ENCODE measurements around the gene FYB1.

FYB1 gene

DNA sequence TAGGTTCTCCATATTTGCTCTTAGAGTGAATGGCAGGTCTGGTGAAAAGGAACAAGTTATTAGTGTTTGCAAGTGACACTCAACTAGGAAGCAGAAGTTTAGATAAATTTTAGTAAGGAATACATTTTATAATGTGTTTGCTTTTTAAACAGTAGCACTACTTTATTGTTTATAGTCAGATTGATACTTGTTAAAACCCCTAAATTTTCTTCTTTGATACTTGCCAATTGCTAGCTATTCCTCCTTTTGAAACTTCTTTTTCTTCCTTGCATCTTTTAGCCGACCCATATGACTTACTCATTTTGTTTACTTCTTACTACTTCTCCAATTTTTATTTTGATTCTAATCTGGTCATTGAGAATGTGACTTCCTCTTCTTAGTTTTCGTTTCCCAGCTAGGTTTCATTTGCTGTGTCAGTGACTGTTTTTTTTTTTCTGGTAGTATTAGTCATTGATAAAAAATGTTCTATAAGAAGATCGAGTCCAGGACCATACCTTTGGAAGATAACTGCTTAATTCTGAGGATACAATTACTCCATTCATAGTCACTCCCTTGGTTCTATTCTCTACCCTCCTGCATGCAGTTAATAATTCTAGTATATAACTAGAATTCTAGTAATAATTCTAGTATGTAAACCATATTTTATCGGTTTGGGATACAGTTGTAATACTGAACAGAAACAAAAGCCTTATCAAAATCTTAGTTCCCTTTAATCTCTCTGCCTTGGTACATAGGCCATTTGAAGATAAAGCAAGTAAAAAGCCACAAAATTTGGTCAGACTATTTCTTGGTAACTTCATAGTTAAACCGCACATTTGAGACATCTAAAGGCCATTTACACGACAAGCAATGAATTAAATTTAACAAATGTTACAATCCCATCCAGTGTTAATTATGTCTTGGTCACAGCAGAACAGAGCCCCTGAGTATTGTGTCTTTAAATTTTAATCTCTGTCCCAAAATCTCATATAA lies 142.3 kb downstream of the FYB1 start:
- no peak for DNase-seq

GRCh38 chr5:39076101-39076756 lies 143.1 kb downstream of the FYB1 start:
- no peak for DNase-seq

- peak; percentile 88 for DNase-seq
These were observed 145.1 kb downstream of the FYB1 start, which contains the start of gene RICTOR for GRCh38 chr5:39074017-39074814. TSS of gene RICTOR (minus strand) at chr5:39074399. CDS start at chr5:39074377, 22 bp downstream.

DNA sequence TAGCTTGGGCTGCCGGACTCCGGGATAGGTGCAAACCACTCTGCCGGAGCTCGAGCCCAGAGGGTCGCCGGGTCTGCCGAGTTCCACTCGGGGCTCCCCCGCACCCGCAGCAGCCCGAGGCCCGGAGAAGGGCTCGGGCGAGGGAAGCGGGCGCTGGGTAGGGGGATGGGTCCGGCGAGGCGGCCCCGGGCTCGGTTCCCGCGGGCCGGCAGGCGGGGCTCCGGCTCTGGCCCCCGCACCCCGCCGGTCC lies 145.7 kb downstream of the FYB1 start:
- DNase-seq, result no peak

DNA sequence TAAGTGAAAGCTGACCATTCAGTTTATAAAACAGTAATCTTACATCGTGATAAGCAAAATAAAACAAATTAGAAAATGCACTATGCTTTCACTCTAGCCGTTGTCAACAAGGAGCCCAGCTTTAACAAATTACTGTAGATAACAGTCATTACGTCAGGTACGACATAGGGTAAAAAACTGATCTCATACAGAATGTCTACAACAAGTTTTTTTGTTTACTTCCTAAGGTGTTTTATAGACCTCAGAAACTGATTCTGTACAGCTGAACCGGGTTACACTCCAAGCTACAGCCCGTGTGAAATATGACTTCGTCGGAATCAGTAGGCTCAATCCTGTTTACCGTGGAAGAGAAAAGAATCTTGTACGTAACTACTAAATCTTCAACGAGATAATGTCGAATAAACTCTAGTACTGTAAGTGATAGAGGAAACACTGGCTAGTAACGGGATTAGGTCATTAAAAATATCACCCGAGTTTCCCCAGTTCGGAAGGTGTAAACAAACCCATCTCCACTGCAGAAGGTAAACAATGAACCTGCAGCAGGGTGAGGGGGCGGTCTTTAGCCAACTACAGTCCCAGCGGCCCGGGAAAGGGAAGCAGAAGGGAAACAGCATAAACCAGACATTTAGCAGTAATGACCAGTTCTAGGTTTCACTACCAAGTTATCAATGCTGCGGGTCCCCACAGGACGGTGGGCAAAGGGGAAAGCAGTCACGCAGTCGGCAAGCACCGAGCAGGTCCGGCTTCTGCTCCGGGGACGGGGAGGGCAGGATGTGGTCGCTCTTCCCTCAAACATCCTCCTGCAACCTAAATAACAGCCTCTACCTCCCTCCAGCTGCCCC lies 146.2 kb downstream of the FYB1 start:
- DNase-seq, result peak; percentile 56

DNA sequence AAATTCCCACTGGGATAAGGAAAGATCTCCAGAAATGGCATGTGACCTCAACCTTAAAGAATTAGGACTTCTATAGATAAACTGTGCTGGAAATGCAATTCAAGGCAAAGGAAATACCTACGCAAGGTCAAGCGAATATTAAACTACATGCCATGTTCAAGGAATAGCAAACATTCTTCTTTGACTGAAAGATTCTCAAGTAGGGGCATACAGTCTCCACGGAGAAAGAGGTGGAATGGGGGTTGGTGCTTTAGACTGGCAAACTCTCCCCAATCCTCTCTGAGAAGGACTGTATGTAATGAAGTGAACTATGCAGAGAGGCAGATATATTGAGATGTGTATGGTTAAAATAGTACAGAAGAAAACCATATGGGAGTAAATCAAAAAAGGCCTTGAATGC lies 151.3 kb downstream of the FYB1 start:
- DNase-seq, result no peak

GRCh38 chr5:39064450-39064849 lies 154.9 kb downstream of the FYB1 start:
- DNase-seq, result no peak

DNA sequence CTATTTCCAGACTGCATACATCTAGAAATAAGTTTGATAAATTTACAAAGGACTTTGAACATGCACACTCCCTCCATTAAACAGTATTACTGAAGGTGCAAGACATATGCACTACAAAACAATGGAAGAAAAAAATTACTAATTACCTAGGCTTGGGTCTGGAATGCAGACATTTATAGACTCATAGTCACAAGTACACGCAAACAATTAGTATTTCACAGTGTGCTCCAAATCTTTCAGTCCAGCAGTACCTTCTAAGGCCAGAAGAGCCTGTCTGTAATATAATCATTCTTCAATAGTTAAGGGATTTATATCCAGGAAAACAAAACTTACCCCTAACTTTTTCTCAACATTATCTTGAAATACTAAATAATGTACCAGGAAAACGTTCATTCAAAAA lies 156.3 kb downstream of the FYB1 start:
- no peak for DNase-seq

DNA sequence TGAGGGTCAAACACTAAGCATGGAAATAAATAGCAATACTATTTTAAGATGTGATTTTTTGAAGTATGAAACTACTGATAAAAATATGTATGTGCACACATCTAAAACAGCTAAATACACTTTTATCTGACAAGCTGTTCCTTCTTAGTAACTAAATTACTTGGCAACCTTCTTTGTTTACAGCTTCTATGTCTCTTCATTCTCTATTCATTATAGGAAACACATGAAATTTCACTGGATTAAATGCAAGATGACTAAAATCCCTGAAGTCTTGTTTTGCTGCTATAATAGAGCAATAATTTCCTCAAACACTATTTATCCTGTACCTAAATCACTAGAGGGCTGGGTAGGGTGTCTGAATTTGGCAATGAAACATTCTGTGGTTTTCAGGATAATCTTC lies 156.8 kb downstream of the FYB1 start:
- DNase-seq, result no peak

DNA sequence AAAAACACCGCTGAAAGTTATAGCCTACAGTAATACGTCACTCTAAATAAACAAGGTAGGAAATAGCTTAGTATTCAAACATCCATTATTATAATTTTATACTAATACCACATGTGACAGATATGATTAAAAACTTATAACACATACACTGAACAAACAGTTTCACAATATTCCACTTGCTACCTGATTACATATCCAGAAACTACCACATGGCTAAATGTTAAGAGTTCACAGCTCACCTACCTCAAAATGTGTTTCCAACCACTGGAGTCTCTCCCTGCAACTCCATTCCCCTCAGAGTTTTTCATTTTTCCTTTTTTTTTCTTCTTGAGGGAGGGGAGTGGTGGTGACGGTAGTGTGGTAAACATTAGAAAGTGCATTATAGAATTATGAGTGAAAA lies 157.3 kb downstream of the FYB1 start:
- no peak for DNase-seq

DNA sequence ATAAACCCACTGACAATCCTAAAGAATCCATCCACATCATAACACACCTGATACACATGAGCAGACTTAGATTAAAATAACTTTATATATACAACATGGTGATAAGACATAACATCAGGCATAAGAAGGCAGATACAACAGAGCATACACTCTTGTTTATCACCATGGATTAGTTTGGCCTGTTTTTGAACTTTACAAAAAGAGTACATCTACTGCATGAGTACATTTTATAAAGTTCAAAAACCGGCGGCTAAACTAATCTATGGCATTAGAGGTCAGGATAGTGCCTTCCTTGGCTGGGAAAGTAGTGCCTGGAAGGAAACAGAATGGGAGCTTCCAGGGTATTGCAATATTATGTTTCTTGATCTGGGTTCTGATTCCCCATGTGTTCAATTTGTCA lies 160.3 kb downstream of the FYB1 start:
- DNase-seq, result no peak

- no peak for DNase-seq
These were observed 161.0 kb downstream of the FYB1 start for GRCh38 chr5:39058178-39058921.

- DNase-seq, result no peak
These were observed 161.6 kb downstream of the FYB1 start for GRCh38 chr5:39057734-39058133.

DNA sequence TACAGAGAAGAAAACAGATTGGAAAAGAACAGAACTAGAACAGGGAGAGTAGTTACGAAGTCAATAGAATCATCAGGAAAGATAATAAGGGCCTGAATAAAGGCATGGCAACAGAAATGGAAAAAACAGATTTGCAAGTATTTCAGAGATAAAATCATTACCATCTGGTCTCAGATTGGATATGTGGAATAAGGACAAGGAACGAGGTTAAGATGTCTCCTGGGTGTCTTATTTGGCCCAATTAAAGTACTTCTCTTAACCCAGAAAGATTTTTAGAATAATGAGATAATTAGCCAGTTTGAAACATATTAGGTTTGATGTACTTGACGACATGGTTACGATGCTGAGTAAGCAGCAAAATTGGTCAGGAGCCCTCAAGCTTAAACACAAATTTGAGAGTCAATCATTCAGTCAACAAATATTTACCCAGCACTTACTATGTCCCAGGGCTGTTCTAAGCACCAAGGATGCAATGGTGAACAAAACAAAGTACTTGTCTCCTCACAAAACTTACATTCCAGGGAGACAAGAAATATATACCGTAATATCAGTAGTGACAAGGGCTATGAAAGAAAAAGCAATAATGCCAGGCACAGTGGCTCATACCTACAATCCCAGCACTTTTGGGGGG lies 163.5 kb downstream of the FYB1 start:
- DNase-seq, result no peak
